Esophagus muscularis mucosa (tissue), 4 donors: Measurements from ENCODE around the gene PARVB. TPM values are rescaled to one million over a fixed set of nuclear protein-coding genes. Genes with fewer than 3 reads are reported as not detected.

Experiments used
- DNase-seq: peaks from one replicate; pipeline ENCODE4 v3.0.0-alpha.2; 2017; ENCODE audit errors: extremely low spot score
- H3K27ac ChIP-seq, 4 donors: fragments of 200-600 bp; sonication (generic); replicated peaks in 1 of 4; 1 replicate in 3 of 4; 2 replicates in 1 of 4; pipeline ENCODE4 v1.5.1; 2016 to 2019; ENCODE audit warnings: mild to moderate bottlenecking in 1 of 4
- H3K27me3 ChIP-seq, 4 donors: fragments of 200-600 bp; sonication (generic); one replicate each; pipeline versions ENCODE4 v1.5.1 to v1.6.0; 2016 to 2019
- H3K36me3 ChIP-seq, 4 donors: fragments of 200-600 bp; sonication (generic); one replicate each; pipeline ENCODE4 v1.5.1; 2016 to 2019
- H3K4me1 ChIP-seq, 4 donors: fragments of 200-600 bp; sonication (generic); one replicate each; pipeline ENCODE4 v1.5.1; 2016 to 2019
- H3K4me3 ChIP-seq, 4 donors: fragments of 200-600 bp; sonication (generic); 1 replicate in 2 of 4; 2 replicates in 2 of 4; pipeline ENCODE4 v1.5.1; 2016 to 2019; ENCODE audit warnings: mild to moderate bottlenecking in 4 of 4, moderate library complexity in 1 of 4
- H3K9me3 ChIP-seq, 4 donors: fragments of 200-600 bp; sonication (generic); 1 replicate in 3 of 4; 2 replicates in 1 of 4; pipeline ENCODE4 v1.5.1; 2016 to 2019
- CTCF ChIP-seq, 3 experiments: fragments of 200-600 bp in 2 of 3; fragments of 450-650 bp in 1 of 3; sonication (generic) in 2 of 3; IDR thresholded peaks; one replicate each; pipeline ENCODE4 v1.5.1; 2017 to 2019; ENCODE audit warnings: antibody characterized with exemption in 3 of 3, mild to moderate bottlenecking in 2 of 3, moderate library complexity in 1 of 3
- EP300 ChIP-seq: sonication (generic); formaldehyde crosslinking; IDR thresholded peaks from one replicate; pipeline ENCODE4 v1.6.1; 2017; ENCODE audit warnings: antibody characterized with exemption
- POLR2A ChIP-seq: fragments of 450-650 bp; IDR thresholded peaks from one replicate; pipeline ENCODE4 v1.6.1; 2017; ENCODE audit warnings: antibody characterized with exemption, moderate library complexity, mild to moderate bottlenecking, low read depth
- POLR2AphosphoS5 ChIP-seq, 2 donors: sonication (generic); formaldehyde crosslinking; IDR thresholded peaks; one replicate each; pipeline ENCODE4 v1.6.1; 2017; ENCODE audit warnings: antibody characterized with exemption in 2 of 2
- WGBS: methylation state at CpG from one replicate; pipeline ENCODE4 v1.1.5; 2018; 5-methylcytosine and 5-hydroxymethylcytosine counted together
- intact Hi-C: fragments of 100-400 bp; cut with DNase I; formaldehyde crosslinking; loops from one replicate; pipeline ENCODE4 v1.15.1; 2023
- total RNA-seq, 4 donors: library from RNA; depleted of rRNA; stranded (reverse); fragments of >200 nt; gene quantifications; one replicate each; pipeline versions ENCODE4 v1.1.0 to v1.2.1, GENCODE V29; 2016

PARVB gene
- total RNA-seq, 4 donors from 2014 or later: 22.0 to 107 (median 45.5) TPM

- peaks cover 0 to 11% (median 9%) of the 10 kb centered on the region in 4 donors for H3K9me3 ChIP-seq
- peaks cover 0 to 32% (median 0%) of the 10 kb centered on the region in 4 donors for H3K27me3 ChIP-seq
- no peaks in the 10 kb centered on the region for H3K36me3 ChIP-seq
- WGBS: 87% methylated on average over 16 of the region's 16 CpGs
- no peak overlapping the region for H3K27ac ChIP-seq
- intact Hi-C loops: no loop called here
- H3K4me1 ChIP-seq: no peaks in the 10 kb centered on the region
- TF ChIP-seq CTCF (IDR thresholded peaks at IDR 0.05) (no peak), EP300 (no peak), POLR2AphosphoS5 (IDR thresholded peaks at IDR 0.05) (no peak), POLR2A (no peak)
- no peak for DNase-seq
- H3K4me3 ChIP-seq: no peak overlapping the region
These were observed 181.6 kb downstream of the PARVB start for GRCh38 chr22:44205516-44206329.

- H3K27ac ChIP-seq: no peak overlapping the region
- no peaks in the 10 kb centered on the region for H3K4me1 ChIP-seq
- intact Hi-C loops: no loop called here
- no peak for DNase-seq
- H3K27me3 ChIP-seq: peaks cover 0 to 26% (median 0%) of the 10 kb centered on the region in 4 donors
- TF ChIP-seq EP300 (no peak), CTCF (IDR thresholded peaks at IDR 0.05) (no peak), POLR2A (no peak), POLR2AphosphoS5 (IDR thresholded peaks at IDR 0.05) (no peak)
- H3K36me3 ChIP-seq: no peaks in the 10 kb centered on the region
- H3K9me3 ChIP-seq: peaks cover 0 to 11% (median 9%) of the 10 kb centered on the region in 4 donors
- H3K4me3 ChIP-seq: no peak overlapping the region
- 83% methylated on average over 7 of the region's 9 CpGs for WGBS
These were observed 182.2 kb downstream of the PARVB start for GRCh38 chr22:44206330-44206645.

GRCh38 chr22:44206696-44207095 is 182.6 kb downstream of the PARVB start:
- 76% methylated on average over 8 of the region's 8 CpGs for WGBS
- DNase-seq: no peak
- H3K36me3 ChIP-seq: no peaks in the 10 kb centered on the region
- TF ChIP-seq POLR2AphosphoS5 (IDR thresholded peaks at IDR 0.05): no peak
- TF ChIP-seq EP300: no peak
- no peak for TF ChIP-seq CTCF (IDR thresholded peaks at IDR 0.05)
- TF ChIP-seq POLR2A: no peak
- peaks cover 0 to 11% (median 9%) of the 10 kb centered on the region in 4 donors for H3K9me3 ChIP-seq
- H3K27me3 ChIP-seq: peaks cover 0 to 22% (median 0%) of the 10 kb centered on the region in 4 donors
- no peak overlapping the region for H3K27ac ChIP-seq
- intact Hi-C loops: no loop called here
- peaks cover 0 to 2% (median 1%) of the 10 kb centered on the region in 4 donors for H3K4me1 ChIP-seq
- no peak overlapping the region for H3K4me3 ChIP-seq

- intact Hi-C loops: no loop called here
- DNase-seq: no peak
- Histone ChIP-seq H3K36me3 (no peaks in the 10 kb centered on the region), H3K27ac (no peak overlapping the region), H3K4me1 (peaks cover 5 to 9% (median 8%) of the 10 kb centered on the region in 4 donors), H3K4me3 (no peak overlapping the region), H3K9me3 (peaks cover 0 to 11% (median 9%) of the 10 kb centered on the region in 4 donors), H3K27me3 (peaks cover 0 to 22% (median 0%) of the 10 kb centered on the region in 4 donors)
- no peak for TF ChIP-seq POLR2AphosphoS5 (IDR thresholded peaks at IDR 0.05)
- TF ChIP-seq POLR2A: no peak
- no peak for TF ChIP-seq CTCF (IDR thresholded peaks at IDR 0.05)
- no peak for TF ChIP-seq EP300
- WGBS: 86% methylated on average over 14 of the region's 16 CpGs
These were observed 183.3 kb downstream of the PARVB start for GRCh38 chr22:44207173-44207980.
